Endothelial cell of umbilical vein (primary cell): ENCODE data around the gene ALK. TPM values are rescaled to one million over a fixed set of nuclear protein-coding genes. Genes with fewer than 3 reads are reported as not detected.

Experiments
- BruUV-seq: library from RNA; stranded (reverse); fragments of 400-500 nt; replicated peaks from 2 replicates; lab custom pipeline; 2021; lab: Mats Ljungman, UMichigan
- CTCF ChIA-PET: fragments of 300-600, 350-600 bp; sonication (Branson Sonifier 250); formaldehyde crosslinking; loops from one replicate; lab custom pipeline; 2021; ENCODE audit warnings: antibody characterized with exemption, inconsistent platforms; lab: Charles Lee
- POLR2A ChIA-PET: fragments of 300-600, 350-600 bp; sonication (Branson Sonifier 250); formaldehyde crosslinking; loops from one replicate; lab custom pipeline; 2021; ENCODE audit warnings: antibody characterized with exemption, inconsistent platforms; lab: Charles Lee
- DNase-seq: peaks from one replicate; pipeline ENCODE4 v3.0.0-alpha.2; 2011; ENCODE audit warnings: low read depth, low spot score
- FAIRE-seq: peaks from 2 replicates; lab custom pipeline; 2011; peaks lifted over from hg19 to GRCh38; lab: Jason Lieb, UNC
- H2AFZ ChIP-seq: 2 replicates; pipeline ENCODE4 v1.6.0; 2012; ENCODE audit warnings: low read depth, low read length, control low read depth, inconsistent platforms
- H3K27ac ChIP-seq: 2 replicates; pipeline ENCODE4 v1.5.1; 2011; ENCODE audit warnings: low read depth, mild to moderate bottlenecking, control low read depth, low read length, moderate library complexity; ENCODE audit not compliant: insufficient read depth
- H3K27me3 ChIP-seq, 2 experiments: 2 replicates each; pipeline versions ENCODE4 v1.6.0 to v1.6.1; 2011; ENCODE audit warnings: low read length in 2 of 2, mixed read lengths in 1 of 2; ENCODE audit not compliant: control insufficient read depth in 2 of 2, insufficient read depth in 2 of 2
- H3K36me3 ChIP-seq, 2 experiments: 2 replicates in 1 of 2; 3 replicates in 1 of 2; pipeline ENCODE4 v1.5.1; 2011; ENCODE audit warnings: low read length in 2 of 2, mild to moderate bottlenecking in 1 of 2, moderate library complexity in 1 of 2; ENCODE audit not compliant: control insufficient read depth in 2 of 2, insufficient read depth in 2 of 2; ENCODE audit errors: extremely low read depth in 1 of 2
- H3K4me1 ChIP-seq: 3 replicates; pipeline ENCODE4 v1.5.1; 2011; ENCODE audit warnings: mild to moderate bottlenecking, low read length; ENCODE audit not compliant: control insufficient read depth, insufficient read depth; ENCODE audit errors: extremely low read depth
- H3K4me2 ChIP-seq: 2 replicates; pipeline ENCODE4 v1.6.1; 2011; ENCODE audit warnings: low read length, control low read depth, mixed read lengths; ENCODE audit not compliant: insufficient read depth
- H3K4me3 ChIP-seq, 3 experiments: fragments of 200-600 bp in 1 of 3; sonication (generic), shearing (Covaris generic) in 1 of 3; replicated peaks in 1 of 3; 2 replicates each; pipeline ENCODE4 v1.5.1; 2011 to 2016; ENCODE audit warnings: control low read depth in 3 of 3, low read length in 3 of 3, mild to moderate bottlenecking in 2 of 3, inconsistent platforms in 1 of 3, low read depth in 1 of 3, moderate library complexity in 1 of 3; ENCODE audit not compliant: insufficient read depth in 1 of 3
- H3K79me2 ChIP-seq: 2 replicates; pipeline ENCODE4 v1.6.0; 2012; ENCODE audit warnings: low read length, inconsistent platforms; ENCODE audit not compliant: control insufficient read depth, insufficient read depth
- H3K9ac ChIP-seq: replicated peaks from 2 replicates; pipeline ENCODE3; 2011; ENCODE audit warnings: low read length, control low read depth; ENCODE audit not compliant: insufficient read depth; ENCODE audit errors: extremely low read depth
- H3K9me1 ChIP-seq: replicated peaks from 3 replicates; pipeline ENCODE4 v1.6.0; 2011; ENCODE audit warnings: mild to moderate bottlenecking, low read length; ENCODE audit not compliant: control insufficient read depth, insufficient read depth; ENCODE audit errors: extremely low read depth
- H3K9me3 ChIP-seq: replicated peaks from 2 replicates; pipeline ENCODE4 v1.5.1; 2012; ENCODE audit warnings: low read length, inconsistent platforms; ENCODE audit not compliant: control insufficient read depth, insufficient read depth
- H4K20me1 ChIP-seq: replicated peaks from 2 replicates; pipeline ENCODE3; 2011; ENCODE audit warnings: mild to moderate bottlenecking, low read length; ENCODE audit not compliant: control insufficient read depth, insufficient read depth; ENCODE audit errors: extremely low read depth
- CTCF ChIP-seq, 2 donors: IDR thresholded peaks; 1 replicate in 1 of 2; 2 replicates in 1 of 2; pipeline ENCODE4 v1.5.1; 2011; ENCODE audit warnings: low read length in 2 of 2, mild to moderate bottlenecking in 2 of 2, moderate library complexity in 2 of 2, control low read depth in 1 of 2, inconsistent platforms in 1 of 2, low read depth in 1 of 2; ENCODE audit not compliant: insufficient read depth in 1 of 2; ENCODE audit errors: extremely low read depth in 1 of 2
- JUN ChIP-seq: IDR thresholded peaks from 2 replicates; pipeline ENCODE4 v1.6.1; 2011; ENCODE audit warnings: borderline replicate concordance, low read depth; ENCODE audit not compliant: insufficient read length, insufficient read depth
- MAX ChIP-seq: IDR thresholded peaks from 2 replicates; pipeline ENCODE4 v1.6.1; 2011; ENCODE audit not compliant: insufficient read depth, insufficient read length
- MYC ChIP-seq: IDR thresholded peaks from one replicate; pipeline ENCODE4 v1.6.1; 2011; ENCODE audit warnings: mild to moderate bottlenecking, low read depth, low read length
- POLR2A ChIP-seq: IDR thresholded peaks from 2 replicates; pipeline ENCODE4 v1.6.1; 2012; ENCODE audit warnings: low read depth, mild to moderate bottlenecking, control low read depth, low read length
- POLR2AphosphoS5 ChIP-seq: IDR thresholded peaks from 2 replicates; pipeline ENCODE4 v1.6.1; 2012; ENCODE audit warnings: low read depth, mild to moderate bottlenecking, control low read depth, low read length, moderate library complexity; ENCODE audit not compliant: insufficient read depth
- dilution Hi-C: fragments of 300-500 bp; cut with MboI; formaldehyde crosslinking; loops from one replicate; pipeline ENCODE4 v1.15.0; 2019; ENCODE audit warnings: low sequenced_read_pairs; ENCODE audit not compliant: extremely low pct_ligation_motif_present
- intact Hi-C: fragments of 100-400 bp; cut with micrococcal nuclease; formaldehyde crosslinking; loops from one replicate; pipeline ENCODE4 v1.10.0; 2022
- polyA plus RNA-seq, 4 experiments: library from polyadenylated mRNA; depleted of rRNA in 3 of 4; stranded (reverse) in 3 of 4; unstranded in 1 of 4; fragments of >200 nt; gene quantifications; 2 replicates each; pipeline versions ENCODE4 v1.2.1 to v1.2.3, GENCODE V29; 2011 to 2012; ENCODE audit warnings: missing spikeins in 1 of 4
- total RNA-seq: library from RNA; stranded (reverse); gene quantifications from 2 replicates; pipeline ENCODE4 v1.2.3, GENCODE V29; 2021

Gene ALK
- total and polyA plus RNA-seq, 2 donors (not counting 3 experiments of a cell fraction or from before 2014, with no cell fraction given), result not detected

- BruUV-seq, result no TSS peak
- no peaks in the 10 kb centered on the region for H3K9me1 ChIP-seq
- H3K4me1 ChIP-seq, result no peaks in the 10 kb centered on the region
- H3K4me3 ChIP-seq, result no peak overlapping the region
- FAIRE-seq (no peak), DNase-seq (no peak)
- no peak for TF ChIP-seq MYC
- TF ChIP-seq JUN, result no peak
- no peak for TF ChIP-seq POLR2AphosphoS5
- no peak overlapping the region for H2AFZ ChIP-seq
- no peak overlapping the region for H3K27ac ChIP-seq
- dilution Hi-C loops, result no loop called here
- H3K9me3 ChIP-seq, result no peaks in the 10 kb centered on the region
- H3K4me2 ChIP-seq, result no peak overlapping the region
- H4K20me1 ChIP-seq, result no peaks in the 10 kb centered on the region
- no peak overlapping the region for H3K9ac ChIP-seq
- CTCF ChIA-PET, result no interaction called here
- H3K27me3 ChIP-seq, result no peaks in the 10 kb centered on the region
- no peaks in the 10 kb centered on the region for H3K36me3 ChIP-seq
- POLR2A ChIA-PET, result no interaction called here
- intact Hi-C loops, result no loop called here
- no peaks in the 10 kb centered on the region for H3K79me2 ChIP-seq
These were observed 310.1 kb downstream of the ALK start for GRCh38 chr2:29611261-29611660.

GRCh38 chr2:29610569-29610968, 310.8 kb downstream of the ALK start:
- POLR2A ChIA-PET, result no interaction called here
- Histone ChIP-seq H3K9me3 (no peaks in the 10 kb centered on the region), H3K4me2 (no peak overlapping the region), H3K4me1 (no peaks in the 10 kb centered on the region), H3K27me3 (no peaks in the 10 kb centered on the region), H3K36me3 (no peaks in the 10 kb centered on the region), H3K4me3 (no peak overlapping the region), H3K9me1 (no peaks in the 10 kb centered on the region), H2AFZ (no peak overlapping the region), H3K9ac (no peak overlapping the region), H4K20me1 (no peaks in the 10 kb centered on the region), H3K27ac (no peak overlapping the region), H3K79me2 (no peaks in the 10 kb centered on the region)
- FAIRE-seq, result no peak
- dilution Hi-C loops (no loop called here), intact Hi-C loops (no loop called here)
- CTCF ChIA-PET, result no interaction called here
- BruUV-seq, result no TSS peak
- TF ChIP-seq POLR2A (no peak), CTCF (IDR thresholded peaks at IDR 0.05; ENCODE audit: extremely low read depth in 1 of 2, insufficient read depth in 1 of 2, low read depth in 1 of 2, low read length in 2 of 2) (no peak), MAX (no peak), JUN (no peak)
- no peak for DNase-seq
